ENCODE results near the gene PRDX1.
"Not testable (repeated sequence)": the region's sequence is repeated elsewhere in the genome, so short reads cannot be mapped to it uniquely, and the experiment has no call there.

PRDX1 gene

GRCh38 chr1:45470306-45470798 is 51.3 kb downstream of the PRDX1 start:
- Histone ChIP-seq H3K4me2 (ENCODE audit: low read length) (no peak overlapping the region), H3K27me3 (ENCODE audit: control insufficient read depth, low read length) (no peaks in the 10 kb centered on the region), H3K36me3 (ENCODE audit: control insufficient read depth, low read length) (no peaks in the 10 kb centered on the region), H3K27ac (ENCODE audit: low read depth, low read length) (no peak overlapping the region), H3K4me3 (ENCODE audit: low read length) (no peak overlapping the region), H3K9me2 (replicated peaks; ENCODE audit: control insufficient read depth, low read length) (no peaks in the 10 kb centered on the region), H4K20me1 (ENCODE audit: control insufficient read depth, insufficient read depth, low read depth, low read length) (0 out of 2 replicates have a peak, but pooled peaks cover 2% of the 10 kb centered on the region), H3K4me1 (ENCODE audit: control insufficient read depth, low read length) (peaks cover 16% of the 10 kb centered on the region), H3F3A (ENCODE audit: control insufficient read depth, insufficient read depth) (0 out of 2 replicates have a peak, but pooled peaks cover 3% of the 10 kb centered on the region), H3K9me3 (ENCODE audit: control insufficient read depth, insufficient read depth, low read length) (no peaks in the 10 kb centered on the region), H3K79me2 (ENCODE audit: control insufficient read depth, low read length) (no peaks in the 10 kb centered on the region)
- no peak for TF ChIP-seq CTCF (IDR thresholded peaks at IDR 0.05; ENCODE audit: low read depth, low read length, poor library complexity, severe bottlenecking)
- no peak for TF ChIP-seq EZH2phosphoT487 (IDR thresholded peaks at IDR 0.05; ENCODE audit: borderline replicate concordance, low read length)

- H3K36me3 ChIP-seq (ENCODE audit: control insufficient read depth, low read length); H3K4me3 ChIP-seq (ENCODE audit: low read length); H3K9me2 ChIP-seq (replicated peaks; ENCODE audit: control insufficient read depth, low read length); H3K27me3 ChIP-seq (ENCODE audit: control insufficient read depth, low read length); H3K79me2 ChIP-seq (ENCODE audit: control insufficient read depth, low read length); H3K4me2 ChIP-seq (ENCODE audit: low read length); H3F3A ChIP-seq (ENCODE audit: control insufficient read depth, insufficient read depth); H4K20me1 ChIP-seq (ENCODE audit: control insufficient read depth, insufficient read depth, low read depth, low read length); H3K27ac ChIP-seq (ENCODE audit: low read depth, low read length); H3K9me3 ChIP-seq (ENCODE audit: control insufficient read depth, insufficient read depth, low read length); H3K4me1 ChIP-seq (ENCODE audit: control insufficient read depth, low read length): not testable (repeated sequence)
These were observed 54.3 kb downstream of the PRDX1 start for GRCh38 chr1:45467353-45467752.

- H3K79me2 ChIP-seq (ENCODE audit: control insufficient read depth, low read length): no peaks in the 10 kb centered on the region
- H3K4me3 ChIP-seq (ENCODE audit: low read length): no peak overlapping the region
- TF ChIP-seq CTCF (IDR thresholded peaks at IDR 0.05; ENCODE audit: low read depth, low read length, poor library complexity, severe bottlenecking) (no peak), EZH2phosphoT487 (IDR thresholded peaks at IDR 0.05; ENCODE audit: borderline replicate concordance, low read length) (no peak)
- H3K4me2 ChIP-seq (ENCODE audit: low read length): no peak overlapping the region
- H3K36me3 ChIP-seq (ENCODE audit: control insufficient read depth, low read length): no peaks in the 10 kb centered on the region
- H3F3A ChIP-seq (ENCODE audit: control insufficient read depth, insufficient read depth): no peaks in the 10 kb centered on the region
- no peaks in the 10 kb centered on the region for H3K27me3 ChIP-seq (ENCODE audit: control insufficient read depth, low read length)
- H3K27ac ChIP-seq (ENCODE audit: low read depth, low read length): no peak overlapping the region
- H3K9me2 ChIP-seq (replicated peaks; ENCODE audit: control insufficient read depth, low read length): no peaks in the 10 kb centered on the region
- 0 out of 2 replicates have a peak, but pooled peaks cover 3% of the 10 kb centered on the region for H3K4me1 ChIP-seq (ENCODE audit: control insufficient read depth, low read length)
- 0 out of 2 replicates have a peak, but pooled peaks cover 2% of the 10 kb centered on the region for H4K20me1 ChIP-seq (ENCODE audit: control insufficient read depth, insufficient read depth, low read depth, low read length)
- H3K9me3 ChIP-seq (ENCODE audit: control insufficient read depth, insufficient read depth, low read length): no peaks in the 10 kb centered on the region
These were observed 56.4 kb downstream of the PRDX1 start for GRCh38 chr1:45465277-45465676.
